Breast epithelium (tissue), 4 donors: ENCODE data around the gene CPNE6. TPM values are rescaled to one million over a fixed set of nuclear protein-coding genes. Genes with fewer than 3 reads are reported as not detected.

Experiments used
- DNase-seq, 2 donors: peaks; one replicate each; pipeline ENCODE4 v3.0.0-alpha.2; 2019; ENCODE audit warnings: low spot score in 2 of 2
- H3K27ac ChIP-seq, 2 donors: fragments of 200-600 bp; sonication (generic) in 1 of 2; one replicate each; pipeline ENCODE4 v1.5.1; 2016 to 2019; ENCODE audit warnings: mild to moderate bottlenecking in 1 of 2
- H3K27me3 ChIP-seq, 2 donors: fragments of 200-600 bp; sonication (generic) in 1 of 2; one replicate each; pipeline versions ENCODE4 v1.5.1 to v1.6.0; 2017 to 2019; ENCODE audit warnings: control low read depth in 1 of 2, mild to moderate bottlenecking in 1 of 2
- H3K36me3 ChIP-seq: fragments of 200-600 bp; one replicate; pipeline ENCODE4 v1.5.1; 2019
- H3K4me1 ChIP-seq, 2 donors: fragments of 200-600 bp; sonication (generic); one replicate each; pipeline ENCODE4 v1.5.1; 2016 to 2019; ENCODE audit warnings: control low read depth in 1 of 2
- H3K4me3 ChIP-seq, 3 donors: fragments of 200-600 bp; sonication (generic); 1 replicate in 2 of 3; 2 replicates in 1 of 3; pipeline ENCODE4 v1.5.1; 2016 to 2019; ENCODE audit warnings: mild to moderate bottlenecking in 3 of 3, moderate library complexity in 2 of 3
- H3K9me3 ChIP-seq, 2 donors: fragments of 200-600 bp; sonication (generic) in 1 of 2; one replicate each; pipeline ENCODE4 v1.5.1; 2016 to 2019; ENCODE audit warnings: control low read depth in 1 of 2
- POLR2A ChIP-seq: fragments of 450-650 bp; IDR thresholded peaks from one replicate; pipeline ENCODE4 v1.6.1; 2016; ENCODE audit warnings: antibody characterized with exemption, mild to moderate bottlenecking, moderate library complexity
- POLR2AphosphoS5 ChIP-seq, 3 donors: sonication (generic); formaldehyde crosslinking; IDR thresholded peaks; one replicate each; pipeline ENCODE4 v1.6.1; 2017; ENCODE audit warnings: antibody characterized with exemption in 3 of 3
- intact Hi-C: fragments of 100-400 bp; cut with DNase I; formaldehyde crosslinking; loops from one replicate; pipeline ENCODE4 v1.15.1; 2023; ENCODE audit warnings: low total_unique reads
- total RNA-seq, 3 donors: library from RNA; depleted of rRNA; stranded (reverse); fragments of >200 nt; gene quantifications; one replicate each; pipeline ENCODE4 v1.1.0, GENCODE V29; 2016
- TF ChIP-seq, protein P1 (sequence below), 3 donors: fragments of 450-650 bp; IDR thresholded peaks; one replicate each; pipeline ENCODE4 v1.5.1; 2016 to 2017; ENCODE audit warnings: antibody characterized with exemption in 3 of 3, mild to moderate bottlenecking in 3 of 3, moderate library complexity in 3 of 3

CPNE6 gene
- total RNA-seq, 3 donors from 2014 or later, result not detected

- Histone ChIP-seq H3K27me3 (no peaks in the 10 kb centered on the region), H3K27ac (no peak overlapping the region), H3K9me3 (no peaks in the 10 kb centered on the region), H3K4me1 (no peaks in the 10 kb centered on the region), H3K4me3 (no peak overlapping the region), H3K36me3 (no peaks in the 10 kb centered on the region)
- intact Hi-C loops, result no loop called here
- TF ChIP-seq, protein P1, sequence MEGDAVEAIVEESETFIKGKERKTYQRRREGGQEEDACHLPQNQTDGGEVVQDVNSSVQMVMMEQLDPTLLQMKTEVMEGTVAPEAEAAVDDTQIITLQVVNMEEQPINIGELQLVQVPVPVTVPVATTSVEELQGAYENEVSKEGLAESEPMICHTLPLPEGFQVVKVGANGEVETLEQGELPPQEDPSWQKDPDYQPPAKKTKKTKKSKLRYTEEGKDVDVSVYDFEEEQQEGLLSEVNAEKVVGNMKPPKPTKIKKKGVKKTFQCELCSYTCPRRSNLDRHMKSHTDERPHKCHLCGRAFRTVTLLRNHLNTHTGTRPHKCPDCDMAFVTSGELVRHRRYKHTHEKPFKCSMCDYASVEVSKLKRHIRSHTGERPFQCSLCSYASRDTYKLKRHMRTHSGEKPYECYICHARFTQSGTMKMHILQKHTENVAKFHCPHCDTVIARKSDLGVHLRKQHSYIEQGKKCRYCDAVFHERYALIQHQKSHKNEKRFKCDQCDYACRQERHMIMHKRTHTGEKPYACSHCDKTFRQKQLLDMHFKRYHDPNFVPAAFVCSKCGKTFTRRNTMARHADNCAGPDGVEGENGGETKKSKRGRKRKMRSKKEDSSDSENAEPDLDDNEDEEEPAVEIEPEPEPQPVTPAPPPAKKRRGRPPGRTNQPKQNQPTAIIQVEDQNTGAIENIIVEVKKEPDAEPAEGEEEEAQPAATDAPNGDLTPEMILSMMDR (IDR thresholded peaks at IDR 0.05), result no peak
- TF ChIP-seq POLR2A, result no peak
- TF ChIP-seq POLR2AphosphoS5 (IDR thresholded peaks at IDR 0.05), result no peak
- no peak for DNase-seq
Measured at GRCh38 chr14:24086193-24086955, 15.0 kb downstream of the CPNE6 start.

- no peak for DNase-seq
- Histone ChIP-seq H3K27me3 (no peaks in the 10 kb centered on the region), H3K27ac (no peak overlapping the region), H3K4me1 (no peaks in the 10 kb centered on the region), H3K9me3 (no peaks in the 10 kb centered on the region), H3K4me3 (no peak overlapping the region), H3K36me3 (no peaks in the 10 kb centered on the region)
- intact Hi-C loops, result no loop called here
- TF ChIP-seq POLR2AphosphoS5 (IDR thresholded peaks at IDR 0.05) (no peak), POLR2A (no peak)
- TF ChIP-seq, protein P1 (IDR thresholded peaks at IDR 0.05), result no peak
Measured at GRCh38 chr14:24087004-24087403, 15.6 kb downstream of the CPNE6 start.

GRCh38 chr14:24088095-24088494, 16.7 kb downstream of the CPNE6 start:
- intact Hi-C loops, result no loop called here
- H3K27me3 ChIP-seq, result no peaks in the 10 kb centered on the region
- no peaks in the 10 kb centered on the region for H3K36me3 ChIP-seq
- TF ChIP-seq POLR2AphosphoS5 (IDR thresholded peaks at IDR 0.05), result no peak
- no peak for TF ChIP-seq POLR2A
- TF ChIP-seq, protein P1 (IDR thresholded peaks at IDR 0.05), result no peak
- no peak overlapping the region for H3K4me3 ChIP-seq
- H3K27ac ChIP-seq, result no peak overlapping the region
- DNase-seq, result no peak
- no peaks in the 10 kb centered on the region for H3K9me3 ChIP-seq
- H3K4me1 ChIP-seq, result no peaks in the 10 kb centered on the region

- TF ChIP-seq POLR2AphosphoS5 (IDR thresholded peaks at IDR 0.05) (no peak), POLR2A (no peak)
- TF ChIP-seq, protein P1 (IDR thresholded peaks at IDR 0.05), result no peak
- Histone ChIP-seq H3K36me3 (no peaks in the 10 kb centered on the region), H3K4me1 (no peaks in the 10 kb centered on the region), H3K4me3 (no peak overlapping the region), H3K9me3 (no peaks in the 10 kb centered on the region), H3K27ac (no peak overlapping the region), H3K27me3 (no peaks in the 10 kb centered on the region)
- no peak for DNase-seq
- intact Hi-C loops, result no loop called here
Measured at GRCh38 chr14:24089890-24090289, 18.5 kb downstream of the CPNE6 start.

GRCh38 chr14:24092110-24092504, 20.7 kb downstream of the CPNE6 start:
- TF ChIP-seq POLR2A, result no peak
- no peaks in the 10 kb centered on the region for H3K27me3 ChIP-seq
- H3K9me3 ChIP-seq, result no peaks in the 10 kb centered on the region
- no peaks in the 10 kb centered on the region for H3K36me3 ChIP-seq
- no peak overlapping the region for H3K27ac ChIP-seq
- peaks cover 0 to 4% of the 10 kb centered on the region in 2 donors for H3K4me1 ChIP-seq
- H3K4me3 ChIP-seq, result no peak overlapping the region
- intact Hi-C loops, result no loop called here
- DNase-seq, result no peak
